Measurements from ENCODE around the gene MLN. TPM values are rescaled to one million over a fixed set of nuclear protein-coding genes. Genes with fewer than 3 reads are reported as not detected.

MLN gene
- total and polyA plus RNA-seq, 2 experiments from 2014 or later, result 0.86 to 2.3 TPM

GRCh38 chr6:33777398-33778388 lies 26.1 kb downstream of the MLN start:
- WGBS (ENCODE audit: low lambda C conversion rate, missing lambda C conversion rate), result 93% methylated on average over 25 of the region's 25 CpGs

GRCh38 chr6:33776764-33777163 lies 27.0 kb downstream of the MLN start:
- Histone ChIP-seq H3K4me2 (no peak overlapping the region), H3K36me3 (replicated peaks; ENCODE audit: insufficient read depth, low read depth) (no peaks in the 10 kb centered on the region), H3K79me2 (no peaks in the 10 kb centered on the region), H3K27ac (no peak overlapping the region), H2AFZ (no peak overlapping the region), H3K4me1 (ENCODE audit: insufficient read depth) (peaks cover 17% of the 10 kb centered on the region), H3K9me2 (replicated peaks; ENCODE audit: insufficient read depth) (no peaks in the 10 kb centered on the region), H3K4me3 (no peak overlapping the region), H3K27me3 (no peaks in the 10 kb centered on the region), H3K9me3 (ENCODE audit: low read depth) (no peaks in the 10 kb centered on the region), H4K20me1 (ENCODE audit: insufficient read depth, poor library complexity, severe bottlenecking) (no peaks in the 10 kb centered on the region)
- DNase-seq (ENCODE audit: low spot score), result no peak
- no peak for TF ChIP-seq EZH2 (IDR thresholded peaks at IDR 0.05; ENCODE audit: borderline replicate concordance)
- no peak for TF ChIP-seq EZH2phosphoT487 (IDR thresholded peaks at IDR 0.05; ENCODE audit: low read depth, severe bottlenecking, unreplicated experiment)
- no peak for TF ChIP-seq CTCF (IDR thresholded peaks at IDR 0.05; ENCODE audit: poor library complexity)
- WGBS (ENCODE audit: low lambda C conversion rate, missing lambda C conversion rate), result 90% methylated on average over 12 of the region's 13 CpGs

More at GRCh38 chr6:33777398-33778388, 26.1 kb downstream of the MLN start:
- no peaks in the 10 kb centered on the region for H3K36me3 ChIP-seq (replicated peaks; ENCODE audit: insufficient read depth, low read depth)
- no peaks in the 10 kb centered on the region for H3K27me3 ChIP-seq
- H2AFZ ChIP-seq, result no peak overlapping the region
- no peak for DNase-seq (ENCODE audit: low spot score)
- no peaks in the 10 kb centered on the region for H3K9me2 ChIP-seq (replicated peaks; ENCODE audit: insufficient read depth)
- H3K4me1 ChIP-seq (ENCODE audit: insufficient read depth), result peaks cover 9% of the 10 kb centered on the region
- no peak overlapping the region for H3K4me2 ChIP-seq
- no peak overlapping the region for H3K27ac ChIP-seq
- no peaks in the 10 kb centered on the region for H3K9me3 ChIP-seq (ENCODE audit: low read depth)
- no peaks in the 10 kb centered on the region for H4K20me1 ChIP-seq (ENCODE audit: insufficient read depth, poor library complexity, severe bottlenecking)
- no peaks in the 10 kb centered on the region for H3K79me2 ChIP-seq
- H3K4me3 ChIP-seq, result no peak overlapping the region
- no peak for TF ChIP-seq EZH2phosphoT487 (IDR thresholded peaks at IDR 0.05; ENCODE audit: low read depth, severe bottlenecking, unreplicated experiment)
- no peak for TF ChIP-seq EZH2 (IDR thresholded peaks at IDR 0.05; ENCODE audit: borderline replicate concordance)
- no peak for TF ChIP-seq CTCF (IDR thresholded peaks at IDR 0.05; ENCODE audit: poor library complexity)

GRCh38 chr6:33776186-33776585 lies 27.6 kb downstream of the MLN start:
- H3K4me3 ChIP-seq, result no peak overlapping the region
- no peak for DNase-seq (ENCODE audit: low spot score)
- H3K79me2 ChIP-seq, result no peaks in the 10 kb centered on the region
- H3K4me2 ChIP-seq, result no peak overlapping the region
- no peaks in the 10 kb centered on the region for H3K9me3 ChIP-seq (ENCODE audit: low read depth)
- no peak overlapping the region for H2AFZ ChIP-seq
- H3K36me3 ChIP-seq (replicated peaks; ENCODE audit: insufficient read depth, low read depth), result no peaks in the 10 kb centered on the region
- no peaks in the 10 kb centered on the region for H3K27me3 ChIP-seq
- no peaks in the 10 kb centered on the region for H3K9me2 ChIP-seq (replicated peaks; ENCODE audit: insufficient read depth)
- peaks cover 17% of the 10 kb centered on the region for H3K4me1 ChIP-seq (ENCODE audit: insufficient read depth)
- H4K20me1 ChIP-seq (ENCODE audit: insufficient read depth, poor library complexity, severe bottlenecking), result no peaks in the 10 kb centered on the region
- H3K27ac ChIP-seq, result no peak overlapping the region
- TF ChIP-seq CTCF (IDR thresholded peaks at IDR 0.05; ENCODE audit: poor library complexity) (no peak), EZH2 (IDR thresholded peaks at IDR 0.05; ENCODE audit: borderline replicate concordance) (no peak), EZH2phosphoT487 (IDR thresholded peaks at IDR 0.05; ENCODE audit: low read depth, severe bottlenecking, unreplicated experiment) (no peak)
- 99% methylated on average over 4 of the region's 4 CpGs for WGBS (ENCODE audit: low lambda C conversion rate, missing lambda C conversion rate)
